Prostate gland (tissue), 2 donors: Measurements from ENCODE around the gene PTPRM. TPM values are rescaled to one million over a fixed set of nuclear protein-coding genes. Genes with fewer than 3 reads are reported as not detected.
A peak's percentile ranks its signal among the peaks of the same experiment; 100 is the strongest.

Experiments
- DNase-seq: peaks from one replicate; pipeline ENCODE4 v3.0.0-alpha.2; 2019; ENCODE audit warnings: low spot score
- H3K27ac ChIP-seq, 2 donors: fragments of 200-600 bp; sonication (generic); 2 replicates each; pipeline ENCODE4 v1.5.1; 2017 to 2019
- H3K27me3 ChIP-seq: fragments of 200-600 bp; sonication (generic); replicated peaks from 2 replicates; pipeline ENCODE4 v1.5.1; 2019; ENCODE audit not compliant: insufficient read depth
- H3K36me3 ChIP-seq, 2 donors: fragments of 200-600 bp; sonication (generic); 1 replicate in 1 of 2; 2 replicates in 1 of 2; pipeline versions ENCODE4 v1.5.1 to v1.8.1; 2017 to 2019
- H3K4me1 ChIP-seq: fragments of 200-600 bp; sonication (generic); replicated peaks from 2 replicates; pipeline ENCODE4 v1.5.1; 2019
- H3K4me3 ChIP-seq, 2 donors: fragments of 200-600 bp; sonication (generic); 2 replicates each; pipeline ENCODE4 v1.5.1; 2017 to 2019
- H3K9me3 ChIP-seq: fragments of 200-600 bp; sonication (generic); 2 replicates; pipeline ENCODE4 v1.5.1; 2017
- CTCF ChIP-seq, 4 experiments: fragments of 200-600 bp in 2 of 4; fragments of 450-650 bp in 2 of 4; sonication (generic) in 2 of 4; IDR thresholded peaks; 1 replicate in 3 of 4; 2 replicates in 1 of 4; pipeline ENCODE4 v1.5.1; 2016 to 2019; ENCODE audit warnings: antibody characterized with exemption in 4 of 4, mild to moderate bottlenecking in 2 of 4, moderate library complexity in 2 of 4
- POLR2A ChIP-seq: fragments of 450-650 bp; IDR thresholded peaks from one replicate; pipeline ENCODE4 v1.6.1; 2016; ENCODE audit warnings: antibody characterized with exemption, mild to moderate bottlenecking
- POLR2AphosphoS5 ChIP-seq: sonication (generic); formaldehyde crosslinking; IDR thresholded peaks from one replicate; pipeline ENCODE4 v1.6.1; 2017; ENCODE audit warnings: antibody characterized with exemption
- WGBS: methylation state at CpG from one replicate; pipeline ENCODE4 v1.1.5; 2018; 5-methylcytosine and 5-hydroxymethylcytosine counted together
- intact Hi-C: fragments of 100-400 bp; cut with DNase I; formaldehyde crosslinking; loops from one replicate; pipeline ENCODE4 v1.14.2; 2022
- total RNA-seq, 2 donors: library from RNA; depleted of rRNA; stranded (reverse); fragments of >200 nt; gene quantifications; one replicate each; pipeline ENCODE4 v1.1.0, GENCODE V29; 2016

Gene PTPRM
- total RNA-seq, 2 donors from 2014 or later, result 32.9 to 92.6 TPM

DNA sequence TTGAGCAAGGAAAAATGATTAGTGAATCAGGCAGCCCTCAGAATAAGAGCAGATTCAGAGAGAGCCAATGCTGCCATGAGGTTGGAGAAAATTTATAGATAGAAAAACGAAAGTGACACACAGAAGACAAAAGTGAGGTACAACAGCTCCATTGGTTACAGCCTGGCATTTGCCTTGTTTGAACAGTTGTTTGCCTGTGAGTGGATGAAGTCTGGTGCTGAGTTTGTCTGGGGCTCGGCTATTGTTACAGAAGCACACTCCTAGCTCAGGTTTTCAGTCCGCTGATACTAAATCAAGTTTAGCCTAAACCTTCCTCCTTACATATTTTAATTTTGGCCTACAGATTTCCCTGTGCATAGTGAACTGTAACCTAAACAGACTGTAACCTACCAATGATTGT, 654.3 kb downstream of the PTPRM start:
- 56% methylated on average over 3 of the region's 3 CpGs for WGBS
- Histone ChIP-seq H3K4me3 (no peak overlapping the region), H3K9me3 (no peaks in the 10 kb centered on the region), H3K27ac (no peak overlapping the region), H3K4me1 (no peaks in the 10 kb centered on the region), H3K36me3 (no peaks in the 10 kb centered on the region), H3K27me3 (no peaks in the 10 kb centered on the region)
- no peak for DNase-seq
- TF ChIP-seq POLR2AphosphoS5, result no peak
- no peak for TF ChIP-seq CTCF (IDR thresholded peaks at IDR 0.05)
- no peak for TF ChIP-seq POLR2A
- intact Hi-C loops, result no loop called here

DNA sequence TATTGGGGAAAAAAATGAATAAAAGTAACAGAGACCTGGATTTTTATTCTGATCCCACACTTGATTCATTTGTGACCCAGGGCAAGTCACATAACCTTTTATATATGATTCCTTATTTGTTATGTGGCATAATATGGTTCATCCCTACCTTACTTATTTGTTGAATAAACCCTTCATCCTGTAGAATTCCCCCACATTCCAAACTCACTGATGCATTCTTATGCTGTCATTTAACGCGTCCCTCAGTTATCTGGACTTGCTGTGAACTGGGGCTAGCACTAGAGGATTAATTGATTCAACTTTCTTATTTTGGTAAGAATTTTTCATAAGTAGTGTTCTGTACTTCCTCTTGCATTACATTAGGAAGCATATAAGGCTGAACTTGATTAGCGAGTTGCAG, 657.5 kb downstream of the PTPRM start:
- H3K4me3 ChIP-seq, result no peak overlapping the region
- no peaks in the 10 kb centered on the region for H3K9me3 ChIP-seq
- intact Hi-C loops, result no loop called here
- H3K27ac ChIP-seq, result no peak overlapping the region
- WGBS, result 100% methylated on average over 3 of the region's 3 CpGs
- no peaks in the 10 kb centered on the region for H3K4me1 ChIP-seq
- no peak for DNase-seq
- H3K36me3 ChIP-seq, result no peaks in the 10 kb centered on the region
- TF ChIP-seq CTCF (IDR thresholded peaks at IDR 0.05) (no peak), POLR2AphosphoS5 (no peak), POLR2A (no peak)
- no peaks in the 10 kb centered on the region for H3K27me3 ChIP-seq

DNA sequence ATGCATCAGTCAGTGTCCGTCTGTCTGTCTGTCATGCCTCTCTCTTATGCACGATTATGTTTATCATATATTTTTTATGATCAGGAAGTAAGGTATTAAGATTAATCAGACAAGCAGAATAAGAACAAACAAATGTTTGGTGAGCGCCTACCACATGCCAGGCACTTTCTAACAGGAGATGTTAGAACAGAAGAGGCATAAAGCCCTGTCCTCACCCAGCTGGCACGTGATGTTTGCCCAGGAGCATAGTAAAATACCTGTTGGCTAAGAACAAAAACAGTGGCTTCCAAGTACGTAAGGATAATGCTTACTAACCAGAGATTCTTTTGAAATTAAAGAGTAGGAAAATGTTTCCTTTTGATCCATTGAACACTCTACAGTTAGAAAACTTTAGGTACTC, 661.9 kb downstream of the PTPRM start:
- Histone ChIP-seq H3K36me3 (no peaks in the 10 kb centered on the region), H3K4me3 (no peak overlapping the region), H3K27me3 (no peaks in the 10 kb centered on the region), H3K9me3 (no peaks in the 10 kb centered on the region), H3K27ac (no peak overlapping the region), H3K4me1 (no peaks in the 10 kb centered on the region)
- peak; percentile 54 for DNase-seq
- WGBS, result 51% methylated on average over 5 of the region's 5 CpGs
- TF ChIP-seq POLR2AphosphoS5, result peak; percentile 60
- no peak for TF ChIP-seq CTCF (IDR thresholded peaks at IDR 0.05)
- intact Hi-C loops, result no loop called here

DNA sequence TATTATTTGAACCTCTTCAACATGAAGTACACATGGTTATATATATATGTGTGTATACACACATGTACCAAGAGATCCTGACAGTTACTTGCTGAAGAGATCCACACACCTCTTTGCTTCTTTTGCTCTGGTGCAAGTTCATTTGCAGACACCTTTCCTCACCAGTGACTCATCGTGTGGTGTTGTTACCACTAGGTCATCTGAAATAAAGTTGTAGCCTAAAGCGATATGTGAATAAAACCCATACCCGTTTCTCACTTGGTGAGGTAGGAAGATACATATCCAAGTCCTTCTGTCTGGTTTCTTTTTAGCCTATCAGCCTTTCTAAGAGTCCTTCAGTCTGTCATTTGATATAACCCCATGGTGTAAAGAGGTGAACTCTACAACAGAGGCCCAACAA, 662.7 kb downstream of the PTPRM start:
- H3K36me3 ChIP-seq, result no peaks in the 10 kb centered on the region
- no peaks in the 10 kb centered on the region for H3K27me3 ChIP-seq
- no peak overlapping the region for H3K4me3 ChIP-seq
- H3K4me1 ChIP-seq, result no peaks in the 10 kb centered on the region
- H3K9me3 ChIP-seq, result no peaks in the 10 kb centered on the region
- DNase-seq, result no peak
- TF ChIP-seq POLR2AphosphoS5, result no peak
- no peak for TF ChIP-seq POLR2A
- no peak for TF ChIP-seq CTCF (IDR thresholded peaks at IDR 0.05)
- over 99% methylated on average over 3 of the region's 3 CpGs for WGBS
- no peak overlapping the region for H3K27ac ChIP-seq
- intact Hi-C loops, result no loop called here

GRCh38 chr18:8231316-8231715, 664.2 kb downstream of the PTPRM start:
- DNase-seq, result no peak
- intact Hi-C loops, result no loop called here

More at GRCh38 chr18:8231316-8231715, 664.2 kb downstream of the PTPRM start:
- H3K4me3 ChIP-seq, result no peak overlapping the region
- TF ChIP-seq POLR2A, result no peak
- TF ChIP-seq CTCF (IDR thresholded peaks at IDR 0.05), result no peak
- TF ChIP-seq POLR2AphosphoS5, result no peak
- WGBS, result 87% methylated on average over 5 of the region's 5 CpGs
- H3K4me1 ChIP-seq, result no peaks in the 10 kb centered on the region
- no peaks in the 10 kb centered on the region for H3K9me3 ChIP-seq
- H3K36me3 ChIP-seq, result no peaks in the 10 kb centered on the region
- no peaks in the 10 kb centered on the region for H3K27me3 ChIP-seq
- H3K27ac ChIP-seq, result no peak overlapping the region
